ENCODE results near the gene GNAS-AS1.

GRCh38 chr20:58811334-58811733 is 39.4 kb downstream of the GNAS-AS1 start:
- TF ChIP-seq POLR2A (IDR thresholded peaks at IDR 0.05) (no peak), CTCF (IDR thresholded peaks at IDR 0.05) (no peak), EP300 (IDR thresholded peaks at IDR 0.05) (no peak)
